ENCODE measurements around the gene PTRHD1.

Gene PTRHD1

GRCh38 chr2:24834733-24835395 lies 41.7 kb upstream of the PTRHD1 start:
- Histone ChIP-seq H3K9me3 (ENCODE audit: control insufficient read depth, low read depth, low read length) (no peaks in the 10 kb centered on the region), H3K4me3 (ENCODE audit: low read length) (no peak overlapping the region), H3K36me3 (ENCODE audit: control insufficient read depth, low read depth, low read length) (peaks cover 3% of the 10 kb centered on the region), H3K4me1 (ENCODE audit: control insufficient read depth, low read depth, low read length) (peaks cover 17% of the 10 kb centered on the region), H3K27me3 (ENCODE audit: control insufficient read depth, insufficient read depth, low read length) (no peaks in the 10 kb centered on the region), H3K27ac (ENCODE audit: low read length) (no peak overlapping the region), H3K9ac (ENCODE audit: low read length) (no peak overlapping the region)

GRCh38 chr2:24833821-24834732 lies 40.9 kb upstream of the PTRHD1 start:
- no peak overlapping the region for H3K4me3 ChIP-seq (ENCODE audit: low read length)
- peaks cover 17% of the 10 kb centered on the region for H3K4me1 ChIP-seq (ENCODE audit: control insufficient read depth, low read depth, low read length)
- no peaks in the 10 kb centered on the region for H3K27me3 ChIP-seq (ENCODE audit: control insufficient read depth, insufficient read depth, low read length)
- H3K9me3 ChIP-seq (ENCODE audit: control insufficient read depth, low read depth, low read length) = no peaks in the 10 kb centered on the region
- H3K27ac ChIP-seq (ENCODE audit: low read length) = no peak overlapping the region
- no peak overlapping the region for H3K9ac ChIP-seq (ENCODE audit: low read length)
- H3K36me3 ChIP-seq (ENCODE audit: control insufficient read depth, low read depth, low read length) = peaks cover 3% of the 10 kb centered on the region

GRCh38 chr2:24832931-24833701 lies 39.9 kb upstream of the PTRHD1 start:
- Histone ChIP-seq H3K27me3 (ENCODE audit: control insufficient read depth, insufficient read depth, low read length) (no peaks in the 10 kb centered on the region), H3K9me3 (ENCODE audit: control insufficient read depth, low read depth, low read length) (no peaks in the 10 kb centered on the region), H3K27ac (ENCODE audit: low read length) (no peak overlapping the region), H3K4me3 (ENCODE audit: low read length) (no peak overlapping the region), H3K9ac (ENCODE audit: low read length) (no peak overlapping the region), H3K4me1 (ENCODE audit: control insufficient read depth, low read depth, low read length) (peaks cover 17% of the 10 kb centered on the region), H3K36me3 (ENCODE audit: control insufficient read depth, low read depth, low read length) (peaks cover 3% of the 10 kb centered on the region)

DNA sequence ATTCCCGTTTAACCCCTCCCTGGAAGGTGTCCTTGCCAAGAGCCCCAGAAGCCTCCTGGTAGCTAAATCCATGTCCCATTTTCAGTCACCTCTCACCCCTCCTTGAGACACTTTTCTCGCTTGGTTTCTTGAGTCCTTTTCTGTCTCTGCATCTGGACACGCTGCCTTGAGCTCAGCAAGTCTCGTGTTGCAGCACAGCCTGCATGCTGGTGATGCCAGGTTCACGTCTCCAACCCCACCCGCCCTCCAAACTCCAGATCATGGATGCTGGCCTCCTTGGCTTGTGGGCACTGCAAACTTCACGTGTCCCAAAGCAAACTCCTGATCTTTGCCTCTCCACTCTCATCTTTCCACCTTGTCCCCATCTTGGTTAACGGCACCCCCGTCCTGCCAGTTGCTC lies 39.3 kb upstream of the PTRHD1 start:
- Histone ChIP-seq H3K27me3 (ENCODE audit: control insufficient read depth, insufficient read depth, low read length) (no peaks in the 10 kb centered on the region), H3K36me3 (ENCODE audit: control insufficient read depth, low read depth, low read length) (peaks cover 3% of the 10 kb centered on the region)

DNA sequence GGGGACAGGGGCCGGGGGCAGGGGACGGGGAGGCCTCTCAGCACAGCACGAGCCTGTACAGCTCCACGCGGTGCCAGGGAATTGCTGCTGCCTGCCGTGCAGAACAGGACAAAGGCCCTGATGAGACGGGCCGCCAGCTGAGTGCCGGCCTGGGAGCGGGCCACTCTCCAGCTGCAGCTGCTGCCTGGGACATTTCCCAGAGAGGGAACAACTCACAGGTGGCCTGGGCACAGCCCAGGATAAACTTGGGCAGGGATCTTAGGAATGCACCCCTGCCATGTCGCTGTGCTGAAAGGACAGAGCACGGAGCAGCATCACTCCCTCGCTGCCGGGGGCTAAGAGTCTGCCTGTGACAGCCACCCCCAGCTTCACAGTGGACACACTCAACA lies 38.9 kb upstream of the PTRHD1 start:
- Histone ChIP-seq H3K27me3 (ENCODE audit: control insufficient read depth, insufficient read depth, low read length) (no peaks in the 10 kb centered on the region), H3K9ac (ENCODE audit: low read length) (no peak overlapping the region), H3K36me3 (ENCODE audit: control insufficient read depth, low read depth, low read length) (peaks cover 3% of the 10 kb centered on the region), H3K9me3 (ENCODE audit: control insufficient read depth, low read depth, low read length) (no peaks in the 10 kb centered on the region), H3K4me3 (ENCODE audit: low read length) (no peak overlapping the region), H3K4me1 (ENCODE audit: control insufficient read depth, low read depth, low read length) (peaks cover 17% of the 10 kb centered on the region), H3K27ac (ENCODE audit: low read length) (no peak overlapping the region)

More for the DNA sequence above, 39.3 kb upstream of the PTRHD1 start:
- Histone ChIP-seq H3K27ac (ENCODE audit: low read length) (no peak overlapping the region), H3K9ac (ENCODE audit: low read length) (no peak overlapping the region), H3K4me1 (ENCODE audit: control insufficient read depth, low read depth, low read length) (peaks cover 17% of the 10 kb centered on the region), H3K4me3 (ENCODE audit: low read length) (no peak overlapping the region), H3K9me3 (ENCODE audit: control insufficient read depth, low read depth, low read length) (no peaks in the 10 kb centered on the region)

DNA sequence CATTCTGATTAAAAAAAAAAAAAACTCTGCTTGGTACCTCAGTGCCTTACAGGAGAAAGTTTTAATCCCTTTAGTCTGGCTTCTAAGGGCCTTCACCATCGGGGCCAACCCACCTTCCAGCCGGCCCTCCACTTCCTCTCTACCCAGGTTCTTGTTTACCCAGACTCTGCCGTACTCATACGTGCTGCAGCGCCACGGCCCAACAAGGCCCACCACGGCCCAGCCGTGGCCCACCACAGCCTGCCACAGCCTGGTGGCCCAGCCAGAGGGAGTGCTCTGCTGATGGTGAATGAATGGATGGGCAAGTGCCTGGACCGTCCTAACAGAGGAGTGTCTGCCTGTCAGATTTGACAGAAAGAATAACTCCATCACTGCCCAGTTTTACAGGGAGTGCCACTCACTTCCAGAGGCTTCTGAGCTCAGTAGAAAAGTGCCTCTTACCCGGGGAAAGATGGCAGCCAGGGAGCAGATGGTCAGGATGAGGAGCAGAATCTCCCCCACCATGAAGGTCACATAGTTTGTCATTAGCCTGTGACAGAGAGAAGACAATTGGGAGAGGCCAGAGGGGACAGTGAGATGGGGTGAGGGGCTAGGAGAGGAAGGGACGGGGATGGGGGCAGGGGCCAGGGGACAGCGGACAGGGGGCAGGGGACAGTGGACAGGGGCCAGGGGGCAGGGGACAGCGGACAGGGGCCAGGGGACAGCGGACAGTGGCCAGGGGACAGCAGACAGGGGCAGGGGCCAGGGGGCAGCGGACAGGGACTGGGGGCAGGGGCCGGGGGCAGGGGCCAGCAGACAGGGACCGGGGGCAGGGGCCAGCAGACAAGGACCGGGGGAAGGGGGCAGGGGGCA lies 38.3 kb upstream of the PTRHD1 start:
- Histone ChIP-seq H3K27ac (ENCODE audit: low read length) (no peak overlapping the region), H3K4me1 (ENCODE audit: control insufficient read depth, low read depth, low read length) (peaks cover 17% of the 10 kb centered on the region), H3K27me3 (ENCODE audit: control insufficient read depth, insufficient read depth, low read length) (no peaks in the 10 kb centered on the region), H3K9me3 (ENCODE audit: control insufficient read depth, low read depth, low read length) (no peaks in the 10 kb centered on the region), H3K36me3 (ENCODE audit: control insufficient read depth, low read depth, low read length) (peaks cover 2% of the 10 kb centered on the region), H3K4me3 (ENCODE audit: low read length) (no peak overlapping the region), H3K9ac (ENCODE audit: low read length) (no peak overlapping the region)

GRCh38 chr2:24830786-24831185 lies 37.6 kb upstream of the PTRHD1 start:
- Histone ChIP-seq H3K4me1 (ENCODE audit: control insufficient read depth, low read depth, low read length) (peaks cover 23% of the 10 kb centered on the region), H3K9ac (ENCODE audit: low read length) (no peak overlapping the region), H3K9me3 (ENCODE audit: control insufficient read depth, low read depth, low read length) (no peaks in the 10 kb centered on the region), H3K27me3 (ENCODE audit: control insufficient read depth, insufficient read depth, low read length) (no peaks in the 10 kb centered on the region), H3K27ac (ENCODE audit: low read length) (no peak overlapping the region), H3K4me3 (ENCODE audit: low read length) (no peak overlapping the region), H3K36me3 (ENCODE audit: control insufficient read depth, low read depth, low read length) (no peaks in the 10 kb centered on the region)

DNA sequence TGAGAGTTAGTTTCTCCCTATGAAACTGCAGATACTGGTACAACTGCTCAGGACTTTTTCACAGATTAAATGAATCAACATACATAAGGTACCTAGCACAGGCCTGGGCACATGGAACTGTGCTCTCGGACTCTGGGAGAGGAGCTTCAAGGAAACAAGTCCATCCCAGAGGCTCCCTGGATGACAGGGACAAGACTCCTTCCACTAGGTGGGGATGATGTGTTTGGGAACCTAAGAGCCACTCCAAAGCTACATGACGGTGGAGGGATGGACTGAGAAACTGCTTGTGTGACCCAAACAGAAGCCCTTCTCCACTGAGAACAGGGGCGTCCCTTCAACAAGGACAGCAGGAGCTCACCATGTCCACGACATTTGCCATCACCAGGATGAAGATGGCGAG lies 37.2 kb upstream of the PTRHD1 start:
- H3K27ac ChIP-seq (ENCODE audit: low read length) = no peak overlapping the region
- H3K36me3 ChIP-seq (ENCODE audit: control insufficient read depth, low read depth, low read length) = no peaks in the 10 kb centered on the region
- no peaks in the 10 kb centered on the region for H3K27me3 ChIP-seq (ENCODE audit: control insufficient read depth, insufficient read depth, low read length)
- no peak overlapping the region for H3K4me3 ChIP-seq (ENCODE audit: low read length)
- H3K9ac ChIP-seq (ENCODE audit: low read length) = no peak overlapping the region
- H3K9me3 ChIP-seq (ENCODE audit: control insufficient read depth, low read depth, low read length) = no peaks in the 10 kb centered on the region
- H3K4me1 ChIP-seq (ENCODE audit: control insufficient read depth, low read depth, low read length) = peaks cover 23% of the 10 kb centered on the region

DNA sequence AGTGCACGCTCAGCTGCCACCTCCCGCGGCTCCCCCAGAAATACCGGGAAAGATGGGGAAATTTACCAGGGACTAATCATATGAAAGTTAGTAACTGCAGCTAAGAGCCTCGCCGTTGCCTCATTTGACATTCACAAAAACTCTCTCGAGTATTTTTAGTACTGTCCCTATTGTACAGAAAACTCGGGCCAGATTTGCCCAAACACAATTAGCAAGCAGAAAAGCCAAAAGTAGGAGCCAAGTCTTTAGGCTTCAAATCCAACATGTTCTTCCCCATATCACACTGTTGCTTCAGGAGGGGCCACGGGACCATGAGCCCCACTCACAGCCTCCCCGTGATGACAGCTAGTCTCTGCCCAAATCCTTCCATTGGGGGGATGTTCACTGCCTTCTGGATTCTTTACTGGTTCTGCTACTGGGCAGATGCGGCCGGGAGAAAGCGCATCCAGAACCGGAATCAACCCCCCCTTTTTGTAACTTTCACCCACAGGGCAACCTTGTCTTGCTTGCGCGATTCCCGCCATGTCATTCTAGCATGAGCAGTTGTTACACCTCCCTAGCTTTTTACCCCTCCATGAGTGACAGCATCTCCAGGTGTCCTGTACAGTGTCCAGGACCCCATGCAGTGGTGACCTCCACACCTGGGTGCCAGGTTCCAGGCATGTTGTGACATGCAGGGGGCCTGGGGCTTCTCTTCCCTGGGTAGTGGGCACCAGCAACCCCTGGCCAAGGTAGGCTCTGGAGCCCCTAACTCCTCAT lies 35.2 kb upstream of the PTRHD1 start:
- Histone ChIP-seq H3K27me3 (ENCODE audit: control insufficient read depth, insufficient read depth, low read length) (no peaks in the 10 kb centered on the region), H3K9ac (ENCODE audit: low read length) (no peak overlapping the region), H3K9me3 (ENCODE audit: control insufficient read depth, low read depth, low read length) (no peaks in the 10 kb centered on the region), H3K4me1 (ENCODE audit: control insufficient read depth, low read depth, low read length) (peaks cover 19% of the 10 kb centered on the region), H3K27ac (ENCODE audit: low read length) (no peak overlapping the region), H3K36me3 (ENCODE audit: control insufficient read depth, low read depth, low read length) (no peaks in the 10 kb centered on the region), H3K4me3 (ENCODE audit: low read length) (no peak overlapping the region)

- Histone ChIP-seq H3K9me3 (ENCODE audit: control insufficient read depth, low read depth, low read length) (no peaks in the 10 kb centered on the region), H3K36me3 (ENCODE audit: control insufficient read depth, low read depth, low read length) (peaks cover 8% of the 10 kb centered on the region), H3K4me3 (ENCODE audit: low read length) (no peak overlapping the region), H3K9ac (ENCODE audit: low read length) (no peak overlapping the region), H3K27me3 (ENCODE audit: control insufficient read depth, insufficient read depth, low read length) (no peaks in the 10 kb centered on the region), H3K27ac (ENCODE audit: low read length) (no peak overlapping the region), H3K4me1 (ENCODE audit: control insufficient read depth, low read depth, low read length) (peaks cover 19% of the 10 kb centered on the region)
Observed at GRCh38 chr2:24827321-24828237, 34.4 kb upstream of the PTRHD1 start.
